Peyer's patch (tissue), 4 donors: ENCODE data around the gene FAM107B. TPM values are rescaled to one million over a fixed set of nuclear protein-coding genes. Genes with fewer than 3 reads are reported as not detected.

Experiments
- DNase-seq, 3 donors: peaks; one replicate each; pipeline ENCODE4 v3.0.0-alpha.2; 2017 to 2019
- H3K27ac ChIP-seq, 4 donors: fragments of 200-600 bp; sonication (generic); one replicate each; pipeline ENCODE4 v1.5.1; 2016 to 2019
- H3K27me3 ChIP-seq, 2 donors: fragments of 200-600 bp; sonication (generic); one replicate each; pipeline ENCODE4 v1.5.1; 2019
- H3K36me3 ChIP-seq, 3 donors: fragments of 200-600 bp; sonication (generic); one replicate each; pipeline ENCODE4 v1.5.1; 2016 to 2019
- H3K4me1 ChIP-seq, 4 donors: fragments of 200-600 bp; sonication (generic); one replicate each; pipeline ENCODE4 v1.5.1; 2016 to 2019
- H3K4me3 ChIP-seq, 4 donors: fragments of 200-600 bp; sonication (generic); 1 replicate in 3 of 4; 2 replicates in 1 of 4; pipeline ENCODE4 v1.5.1; 2016 to 2019; ENCODE audit warnings: mild to moderate bottlenecking in 1 of 4
- H3K9me3 ChIP-seq, 4 donors: fragments of 200-600 bp; sonication (generic); one replicate each; pipeline ENCODE4 v1.5.1; 2016 to 2019; ENCODE audit warnings: mild to moderate bottlenecking in 1 of 4
- CTCF ChIP-seq, 6 experiments: fragments of 450-650 bp in 4 of 6; fragments of 200-600 bp in 2 of 6; sonication (generic) in 1 of 6; IDR thresholded peaks; one replicate each; pipeline ENCODE4 v1.5.1; 2017 to 2019; ENCODE audit warnings: antibody characterized with exemption in 6 of 6, mild to moderate bottlenecking in 3 of 6, moderate library complexity in 1 of 6
- POLR2A ChIP-seq, 2 donors: fragments of 450-650 bp; IDR thresholded peaks; one replicate each; pipeline ENCODE4 v1.5.1; 2017; ENCODE audit warnings: antibody characterized with exemption in 2 of 2, mild to moderate bottlenecking in 2 of 2, moderate library complexity in 2 of 2
- total RNA-seq, 4 donors: library from RNA; depleted of rRNA; stranded (reverse); fragments of >200 nt; gene quantifications; one replicate each; pipeline ENCODE4 v1.1.0, GENCODE V29; 2016

Gene FAM107B
- total RNA-seq, 4 donors from 2014 or later: 36.6 to 89.1 (median 39.6) TPM

DNA sequence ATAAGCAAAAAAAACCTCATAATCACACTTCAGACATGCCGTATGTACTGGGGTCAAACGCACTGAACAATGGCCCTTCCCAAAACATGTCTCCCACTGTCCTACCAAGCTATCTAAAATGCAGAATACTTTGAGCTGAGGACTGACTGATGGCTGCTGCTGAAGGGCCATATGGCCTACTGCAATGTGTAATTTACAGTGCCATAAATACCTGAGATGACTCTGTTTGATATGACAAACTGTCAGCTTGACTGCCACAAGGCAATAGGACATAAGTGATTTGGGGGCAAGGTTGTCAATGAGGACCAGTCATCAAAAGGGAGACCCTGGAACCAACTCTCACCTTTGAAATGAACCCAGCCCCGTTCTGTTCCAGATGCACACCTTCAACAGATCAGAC is 256.5 kb downstream of the FAM107B start:
- Histone ChIP-seq H3K27ac (no peak overlapping the region), H3K4me3 (no peak overlapping the region), H3K36me3 (peaks cover 0 to 44% (median 0%) of the 10 kb centered on the region in 3 donors), H3K9me3 (no peaks in the 10 kb centered on the region), H3K27me3 (no peaks in the 10 kb centered on the region), H3K4me1 (no peaks in the 10 kb centered on the region)
- TF ChIP-seq POLR2A (IDR thresholded peaks at IDR 0.05) (no peak), CTCF (IDR thresholded peaks at IDR 0.05) (no peak)
- no peak for DNase-seq

GRCh38 chr10:14513123-14513522 is 261.6 kb downstream of the FAM107B start:
- Histone ChIP-seq H3K27ac (no peak overlapping the region), H3K9me3 (no peaks in the 10 kb centered on the region), H3K4me3 (no peak overlapping the region), H3K27me3 (no peaks in the 10 kb centered on the region), H3K4me1 (no peaks in the 10 kb centered on the region), H3K36me3 (peaks cover 0 to 9% (median 0%) of the 10 kb centered on the region in 3 donors)
- DNase-seq: no peak
- TF ChIP-seq CTCF (IDR thresholded peaks at IDR 0.05) (no peak), POLR2A (IDR thresholded peaks at IDR 0.05) (no peak)

GRCh38 chr10:14510346-14510745 is 264.4 kb downstream of the FAM107B start:
- Histone ChIP-seq H3K4me3 (no peak overlapping the region), H3K36me3 (no peaks in the 10 kb centered on the region), H3K27me3 (no peaks in the 10 kb centered on the region), H3K27ac (no peak overlapping the region), H3K9me3 (no peaks in the 10 kb centered on the region), H3K4me1 (no peaks in the 10 kb centered on the region)
- DNase-seq: no peak
- TF ChIP-seq POLR2A (IDR thresholded peaks at IDR 0.05) (no peak), CTCF (IDR thresholded peaks at IDR 0.05) (no peak)

DNA sequence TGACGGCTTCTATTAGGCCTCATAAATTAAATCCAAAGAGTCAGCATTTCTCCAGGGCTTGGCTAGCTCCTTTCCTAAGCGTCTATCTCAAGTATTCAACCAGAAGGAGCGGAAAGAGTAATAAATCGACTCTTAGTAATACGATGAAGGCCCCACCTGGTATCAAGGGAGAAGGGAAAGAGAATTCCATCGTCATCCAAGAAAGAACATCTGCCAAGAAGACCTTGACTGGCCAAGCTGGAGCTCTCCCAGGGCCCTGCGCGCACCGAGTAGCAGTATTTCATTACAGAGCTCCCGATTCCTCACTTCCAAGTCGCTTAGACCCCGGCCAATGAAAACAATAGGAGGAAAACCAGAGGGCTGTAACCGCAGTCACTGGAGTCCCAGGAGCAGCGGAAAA is 266.0 kb downstream of the FAM107B start:
- TF ChIP-seq CTCF (IDR thresholded peaks at IDR 0.05) (no peak), POLR2A (IDR thresholded peaks at IDR 0.05) (no peak)
- Histone ChIP-seq H3K9me3 (no peaks in the 10 kb centered on the region), H3K4me1 (no peaks in the 10 kb centered on the region), H3K36me3 (no peaks in the 10 kb centered on the region), H3K27ac (no peak overlapping the region), H3K4me3 (no peak overlapping the region), H3K27me3 (no peaks in the 10 kb centered on the region)
- DNase-seq: no peak

GRCh38 chr10:14507781-14508180 is 266.9 kb downstream of the FAM107B start:
- TF ChIP-seq POLR2A (IDR thresholded peaks at IDR 0.05) (no peak), CTCF (IDR thresholded peaks at IDR 0.05) (no peak)
- H3K36me3 ChIP-seq: no peaks in the 10 kb centered on the region
- H3K4me1 ChIP-seq: no peaks in the 10 kb centered on the region
- H3K27ac ChIP-seq: no peak overlapping the region
- H3K27me3 ChIP-seq: no peaks in the 10 kb centered on the region
- H3K4me3 ChIP-seq: no peak overlapping the region
- no peaks in the 10 kb centered on the region for H3K9me3 ChIP-seq
- no peak for DNase-seq

- H3K9me3 ChIP-seq: no peaks in the 10 kb centered on the region
- H3K27me3 ChIP-seq: no peaks in the 10 kb centered on the region
- no peaks in the 10 kb centered on the region for H3K36me3 ChIP-seq
- no peak overlapping the region for H3K27ac ChIP-seq
- DNase-seq: peak in 2 of 3 donors; percentile 31 to 49
- no peaks in the 10 kb centered on the region for H3K4me1 ChIP-seq
- TF ChIP-seq CTCF (IDR thresholded peaks at IDR 0.05): no peak
- TF ChIP-seq POLR2A (IDR thresholded peaks at IDR 0.05): no peak
- H3K4me3 ChIP-seq: no peak overlapping the region
Measured at GRCh38 chr10:14507176-14507575, 267.5 kb downstream of the FAM107B start.
